NK-92 treated with Interleukin-12 subunit alpha and Interleukin-12 subunit beta, amount 100 ng/mL, for 24 hours (cell line): ENCODE measurements around the gene DTL.

ENCODE experiments used
- DNase-seq: peaks from one replicate; lab custom pipeline; 2025; lab: John Stamatoyannopoulos, UW

The DTL gene

GRCh38 chr1:212097360-212097759 lies 61.8 kb downstream of the DTL start:
- no peak for DNase-seq

- DNase-seq: no peak
Observed at GRCh38 chr1:212098310-212098709, 62.8 kb downstream of the DTL start.

GRCh38 chr1:212098771-212099170 lies 63.2 kb downstream of the DTL start:
- no peak for DNase-seq

- no peak for DNase-seq
Observed at GRCh38 chr1:212101251-212101650, 65.7 kb downstream of the DTL start.

- no peak for DNase-seq
Observed at GRCh38 chr1:212101735-212102134, 66.2 kb downstream of the DTL start.

GRCh38 chr1:212104586-212105325 lies 69.2 kb downstream of the DTL start:
- DNase-seq: no peak

- no peak for DNase-seq
Observed at GRCh38 chr1:212106286-212106792, 70.8 kb downstream of the DTL start.

GRCh38 chr1:212107481-212107880 lies 71.9 kb downstream of the DTL start:
- DNase-seq: no peak

GRCh38 chr1:212108187-212108586 lies 72.6 kb downstream of the DTL start:
- DNase-seq: no peak

- no peak for DNase-seq
Observed at GRCh38 chr1:212108981-212109380, 73.4 kb downstream of the DTL start.

GRCh38 chr1:212109728-212110127 lies 74.2 kb downstream of the DTL start:
- DNase-seq: no peak

GRCh38 chr1:212110617-212111016 lies 75.1 kb downstream of the DTL start:
- no peak for DNase-seq

- no peak for DNase-seq
Observed at GRCh38 chr1:212111536-212111935, 76.0 kb downstream of the DTL start.

GRCh38 chr1:212113706-212114105 lies 78.2 kb downstream of the DTL start:
- no peak for DNase-seq

- no peak for DNase-seq
Observed at GRCh38 chr1:212118167-212118871, 82.8 kb downstream of the DTL start.

- DNase-seq: no peak
Observed at GRCh38 chr1:212118872-212119260, 83.3 kb downstream of the DTL start.

- DNase-seq: no peak
Observed at GRCh38 chr1:212119397-212119837, 83.9 kb downstream of the DTL start.

GRCh38 chr1:212119863-212120262 lies 84.3 kb downstream of the DTL start:
- no peak for DNase-seq

- DNase-seq: no peak
Observed at GRCh38 chr1:212121779-212122178, 86.2 kb downstream of the DTL start.

GRCh38 chr1:212124690-212125582 lies 89.4 kb downstream of the DTL start:
- no peak for DNase-seq

- no peak for DNase-seq
Observed at GRCh38 chr1:212125654-212126053, 90.1 kb downstream of the DTL start.

- DNase-seq: no peak
Observed at GRCh38 chr1:212127221-212127620, 91.7 kb downstream of the DTL start.
